H1 (cell line): ENCODE results near the gene PRRX2. TPM values are rescaled to one million over a fixed set of nuclear protein-coding genes. Genes with fewer than 3 reads are reported as not detected.

Source experiments
- CTBP2 ChIP-seq: IDR thresholded peaks from 2 replicates; pipeline ENCODE4 v1.7.0; 2011; ENCODE audit warnings: borderline replicate concordance, mild to moderate bottlenecking, moderate library complexity, mixed read lengths, low read length; ENCODE audit not compliant: insufficient read depth, insufficient read length
- TEAD4 ChIP-seq: IDR thresholded peaks from 2 replicates; pipeline ENCODE4 v1.6.1; 2012; ENCODE audit warnings: low read depth, low read length, inconsistent platforms, mixed read lengths
- polyA plus RNA-seq, 7 experiments: library from polyadenylated mRNA; depleted of rRNA in 3 of 7; stranded (reverse) in 5 of 7; unstranded in 2 of 7; fragments of >200 nt in 5 of 7; fragments of 200-250 nt in 2 of 7; gene quantifications; 1 replicate in 5 of 7; 2 replicates in 1 of 7; 4 replicates in 1 of 7; pipeline versions ENCODE4 v1.2.1 to v1.2.3, GENCODE V29; 2011 to 2013; ENCODE audit warnings: missing spikeins in 2 of 7, mixed read lengths in 2 of 7
- total RNA-seq: library from RNA; stranded (reverse); fragmentation: NEBNext Ultra II Directional; extraction: Animal tissue kit (Norgen Biotek cat#: 25700); gene quantifications from 2 replicates; pipeline ENCODE4 v1.2.1, GENCODE V29; 2021

PRRX2 gene
- total and polyA plus RNA-seq, 2 of the 8 experiments (the other 6 are each of a cell fraction or from before 2014, with no cell fraction given): 5.8 to 9.2 TPM

GRCh38 chr9:129624168-129624759, 41.2 kb upstream of the PRRX2 start (continued):
- TF ChIP-seq CTBP2 (no peak), TEAD4 (no peak)
